Fibroblast of mammary gland (primary cell): ENCODE results near the gene FOXC1.
A peak's percentile ranks its signal among the peaks of the same experiment; 100 is the strongest.

Source experiments
- DNase-seq: peaks from one replicate; pipeline ENCODE4 v3.0.0-alpha.2; 2010; ENCODE audit warnings: low read depth
- H3K4me3 ChIP-seq: 2 replicates; pipeline ENCODE4 v1.5.1; 2011; ENCODE audit warnings: low read depth, mild to moderate bottlenecking, low read length, moderate library complexity; ENCODE audit not compliant: control insufficient read depth
- CTCF ChIP-seq: conservative IDR thresholded peaks from 2 replicates; pipeline ENCODE4 v1.5.1; 2011; ENCODE audit warnings: low read depth, low read length, inconsistent platforms; ENCODE audit not compliant: control insufficient read depth, insufficient read depth

The FOXC1 gene

DNA sequence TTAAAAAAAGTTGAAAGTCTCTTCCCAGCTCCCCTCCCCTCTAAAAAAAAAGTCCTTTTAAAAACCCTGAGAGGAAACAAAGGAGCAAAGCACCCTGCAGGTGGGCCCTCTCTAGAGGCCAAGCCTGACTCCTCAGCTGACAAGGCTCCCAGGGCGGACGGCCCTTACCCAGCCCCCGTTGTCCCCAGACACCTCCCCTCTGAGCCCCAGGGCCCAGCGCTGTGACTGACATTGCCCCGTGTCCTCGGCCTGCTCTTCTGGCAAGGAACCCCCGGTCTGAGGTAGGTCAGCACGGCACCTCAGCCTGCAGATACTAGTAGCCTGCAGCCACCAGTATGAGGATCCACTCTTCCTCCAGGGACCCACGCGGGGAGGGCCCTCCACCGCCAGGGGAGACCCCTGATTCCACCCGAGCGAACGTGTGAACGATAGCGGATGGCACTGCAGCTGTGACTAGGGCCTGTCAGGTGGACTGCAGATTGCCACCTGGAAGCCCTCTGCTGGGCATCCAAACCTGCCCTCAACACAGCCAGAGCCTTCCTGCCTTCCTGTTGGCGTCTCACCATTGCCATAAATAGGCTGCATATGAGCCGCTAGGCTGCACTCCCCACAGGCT, 34.2 kb downstream of the FOXC1 start:
- no peak for DNase-seq
- H3K4me3 ChIP-seq = no peak overlapping the region
- no peak for TF ChIP-seq CTCF

DNA sequence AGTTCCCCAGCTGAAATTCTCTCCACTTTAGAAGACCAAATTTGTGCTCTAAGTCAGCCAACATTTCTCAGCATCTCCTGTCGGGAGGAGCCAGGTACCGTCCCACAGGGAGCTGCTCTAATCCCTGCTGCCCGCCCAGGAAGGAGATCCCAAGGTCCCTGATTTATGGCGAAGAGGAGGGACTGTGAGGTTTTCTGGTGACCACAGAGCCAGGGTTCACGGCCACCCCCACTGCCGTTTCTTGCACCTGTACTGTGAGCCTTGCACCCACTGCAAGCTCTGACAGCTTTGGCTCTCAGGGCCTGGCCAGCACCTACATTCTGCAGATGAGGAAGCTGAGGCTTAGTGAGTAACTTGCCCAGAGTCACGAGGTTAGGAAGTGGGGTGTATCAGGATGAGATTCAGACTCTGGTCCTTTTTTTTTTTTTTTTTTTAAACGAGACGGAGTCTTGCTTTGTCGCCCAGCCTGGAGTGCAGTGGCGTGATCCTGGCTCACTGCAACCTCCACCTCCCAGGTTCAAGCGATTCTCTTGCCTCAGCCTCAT, 34.9 kb downstream of the FOXC1 start:
- H3K4me3 ChIP-seq = no peak overlapping the region
- TF ChIP-seq CTCF = no peak
- no peak for DNase-seq

GRCh38 chr6:1645466-1646185, 35.9 kb downstream of the FOXC1 start:
- DNase-seq = peak; percentile 10
- H3K4me3 ChIP-seq = no peak overlapping the region
- TF ChIP-seq CTCF = no peak

GRCh38 chr6:1651362-1651761, 41.6 kb downstream of the FOXC1 start:
- TF ChIP-seq CTCF = no peak
- no peak overlapping the region for H3K4me3 ChIP-seq
- DNase-seq = no peak

- TF ChIP-seq CTCF = no peak
- DNase-seq = no peak
- no peak overlapping the region for H3K4me3 ChIP-seq
These were observed 43.1 kb downstream of the FOXC1 start for GRCh38 chr6:1652842-1653241.

DNA sequence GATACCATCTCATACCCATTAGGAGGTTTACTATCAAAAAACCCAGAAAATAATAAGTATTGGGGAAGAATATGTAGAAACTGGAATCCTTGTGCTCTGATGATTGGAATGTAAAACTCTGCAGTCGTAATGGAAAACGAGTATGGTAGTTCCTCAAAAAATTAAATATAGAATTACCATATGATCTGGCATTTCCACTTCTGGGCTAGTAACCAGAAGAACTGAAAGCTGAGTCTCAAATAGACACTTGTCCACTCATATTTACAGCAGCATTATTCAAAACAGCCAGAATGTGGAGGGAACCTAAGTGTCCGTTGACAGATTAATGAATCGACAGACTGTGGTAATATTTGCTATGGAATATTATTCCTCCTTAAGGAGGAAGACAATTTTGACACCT, 44.3 kb downstream of the FOXC1 start:
- DNase-seq = no peak
- no peak overlapping the region for H3K4me3 ChIP-seq
- TF ChIP-seq CTCF = no peak
